ENCODE data around the gene UXS1. TPM values are rescaled to one million over a fixed set of nuclear protein-coding genes. Genes with fewer than 3 reads are reported as not detected.

Gene UXS1
- total and polyA plus RNA-seq, 2 donors (not counting 3 experiments of a cell fraction or from before 2014, with no cell fraction given) = 34.2 to 43.2 TPM

- no TSS peak for BruUV-seq (replicated peaks)
- Histone ChIP-seq H3K9ac (replicated peaks; ENCODE audit: extremely low read depth, insufficient read depth, low read length) (no peak overlapping the region), H2AFZ (ENCODE audit: low read depth, low read length) (no peak overlapping the region), H3K79me2 (ENCODE audit: control insufficient read depth, insufficient read depth, low read length) (no peaks in the 10 kb centered on the region), H3K36me3 (ENCODE audit: control insufficient read depth in 2 of 2, extremely low read depth in 1 of 2, insufficient read depth in 2 of 2, low read length in 2 of 2) (peaks cover 0 to 6% of the 10 kb centered on the region in 2 experiments), H4K20me1 (replicated peaks; ENCODE audit: control insufficient read depth, extremely low read depth, insufficient read depth, low read length) (no peaks in the 10 kb centered on the region), H3K27ac (ENCODE audit: insufficient read depth, low read depth, low read length) (no peak overlapping the region), H3K4me3 (replicated peaks in 1 of 3; ENCODE audit: insufficient read depth in 1 of 3, low read depth in 1 of 3, low read length in 3 of 3) (no peak overlapping the region), H3K4me1 (ENCODE audit: control insufficient read depth, extremely low read depth, insufficient read depth, low read length) (no peaks in the 10 kb centered on the region), H3K4me2 (ENCODE audit: insufficient read depth, low read length) (no peak overlapping the region), H3K27me3 (ENCODE audit: control insufficient read depth in 2 of 2, insufficient read depth in 2 of 2, low read length in 2 of 2) (no peaks in the 10 kb centered on the region), H3K9me3 (replicated peaks; ENCODE audit: control insufficient read depth, insufficient read depth, low read length) (no peaks in the 10 kb centered on the region), H3K9me1 (replicated peaks; ENCODE audit: control insufficient read depth, extremely low read depth, insufficient read depth, low read length) (no peaks in the 10 kb centered on the region)
- POLR2A ChIA-PET = no interaction called here
- FAIRE-seq (no peak), DNase-seq (ENCODE audit: low read depth, low spot score) (no peak)
- intact Hi-C loops (cut with micrococcal nuclease) (no loop called here), dilution Hi-C loops (cut with MboI; ENCODE audit: extremely low pct_ligation_motif_present, low sequenced_read_pairs) (no loop called here)
- CTCF ChIA-PET = interaction anchor here (0.6 to 1.2 kb wide), 3 partner anchors 23 to 361 kb away, joined by 3 read pairs; no protein-coding TSS in a partner anchor
- TF ChIP-seq MYC (IDR thresholded peaks at IDR 0.05; ENCODE audit: low read depth, low read length) = no peak
- no peak for TF ChIP-seq MAX (IDR thresholded peaks at IDR 0.05; ENCODE audit: insufficient read depth, insufficient read length)
- no peak for TF ChIP-seq EZH2 (IDR thresholded peaks at IDR 0.05; ENCODE audit: borderline replicate concordance, low read depth, low read length, severe bottlenecking)
- no peak for TF ChIP-seq JUN (IDR thresholded peaks at IDR 0.05; ENCODE audit: borderline replicate concordance, insufficient read depth, insufficient read length, low read depth)
These were observed 84.3 kb downstream of the UXS1 start for GRCh38 chr2:106109675-106110424.

GRCh38 chr2:106108791-106109190 lies 85.3 kb downstream of the UXS1 start:
- DNase-seq (ENCODE audit: low read depth, low spot score) (no peak), FAIRE-seq (no peak)
- Histone ChIP-seq H2AFZ (ENCODE audit: low read depth, low read length) (no peak overlapping the region), H3K36me3 (ENCODE audit: control insufficient read depth in 2 of 2, extremely low read depth in 1 of 2, insufficient read depth in 2 of 2, low read length in 2 of 2) (peaks cover 0 to 6% of the 10 kb centered on the region in 2 experiments), H3K27me3 (ENCODE audit: control insufficient read depth in 2 of 2, insufficient read depth in 2 of 2, low read length in 2 of 2) (no peaks in the 10 kb centered on the region), H3K9me1 (replicated peaks; ENCODE audit: control insufficient read depth, extremely low read depth, insufficient read depth, low read length) (no peaks in the 10 kb centered on the region), H3K4me1 (ENCODE audit: control insufficient read depth, extremely low read depth, insufficient read depth, low read length) (no peaks in the 10 kb centered on the region), H3K27ac (ENCODE audit: insufficient read depth, low read depth, low read length) (no peak overlapping the region), H3K79me2 (ENCODE audit: control insufficient read depth, insufficient read depth, low read length) (no peaks in the 10 kb centered on the region), H3K9me3 (replicated peaks; ENCODE audit: control insufficient read depth, insufficient read depth, low read length) (no peaks in the 10 kb centered on the region), H3K9ac (replicated peaks; ENCODE audit: extremely low read depth, insufficient read depth, low read length) (no peak overlapping the region), H4K20me1 (replicated peaks; ENCODE audit: control insufficient read depth, extremely low read depth, insufficient read depth, low read length) (no peaks in the 10 kb centered on the region), H3K4me3 (replicated peaks in 1 of 3; ENCODE audit: insufficient read depth in 1 of 3, low read depth in 1 of 3, low read length in 3 of 3) (no peak overlapping the region), H3K4me2 (ENCODE audit: insufficient read depth, low read length) (no peak overlapping the region)
- no TSS peak for BruUV-seq (replicated peaks)
- ChIA-PET CTCF (interaction anchor here (1.0 to 1.2 kb wide), 2 partner anchors 22 to 474 kb away, joined by 3 read pairs; no protein-coding TSS in a partner anchor), POLR2A (no interaction called here)
- intact Hi-C loops (cut with micrococcal nuclease) = no loop called here
- TF ChIP-seq EZH2 (IDR thresholded peaks at IDR 0.05; ENCODE audit: borderline replicate concordance, low read depth, low read length, severe bottlenecking) (no peak), MAX (IDR thresholded peaks at IDR 0.05; ENCODE audit: insufficient read depth, insufficient read length) (no peak), JUN (IDR thresholded peaks at IDR 0.05; ENCODE audit: borderline replicate concordance, insufficient read depth, insufficient read length, low read depth) (no peak), POLR2A (IDR thresholded peaks at IDR 0.05; ENCODE audit: low read depth, low read length) (no peak), POLR2AphosphoS5 (IDR thresholded peaks at IDR 0.05; ENCODE audit: insufficient read depth, low read depth, low read length) (no peak), GATA2 (IDR thresholded peaks at IDR 0.05; ENCODE audit: insufficient read depth, insufficient read length, low read depth, low read length) (no peak), CTCF (IDR thresholded peaks at IDR 0.05; ENCODE audit: extremely low read depth in 1 of 2, insufficient read depth in 1 of 2, low read depth in 1 of 2, low read length in 2 of 2) (no peak), FOS (IDR thresholded peaks at IDR 0.05; ENCODE audit: borderline replicate concordance, insufficient read depth, low read length) (no peak), MYC (IDR thresholded peaks at IDR 0.05; ENCODE audit: low read depth, low read length) (no peak)
- dilution Hi-C loops (cut with MboI; ENCODE audit: extremely low pct_ligation_motif_present, low sequenced_read_pairs) = no loop called here
